NCI-H1105 treated with DMSO at 0.1 percent for 48 hours (cell line): Measurements from ENCODE around the gene EXT2.

Experiments
- DNase-seq: peaks from one replicate; lab custom pipeline; 2025; lab: John Stamatoyannopoulos, UW

Gene EXT2

GRCh38 chr11:44165432-44165831, 70.0 kb downstream of the EXT2 start:
- DNase-seq, result no peak

- DNase-seq, result no peak
These were observed 71.6 kb downstream of the EXT2 start for GRCh38 chr11:44167046-44167445.

DNA sequence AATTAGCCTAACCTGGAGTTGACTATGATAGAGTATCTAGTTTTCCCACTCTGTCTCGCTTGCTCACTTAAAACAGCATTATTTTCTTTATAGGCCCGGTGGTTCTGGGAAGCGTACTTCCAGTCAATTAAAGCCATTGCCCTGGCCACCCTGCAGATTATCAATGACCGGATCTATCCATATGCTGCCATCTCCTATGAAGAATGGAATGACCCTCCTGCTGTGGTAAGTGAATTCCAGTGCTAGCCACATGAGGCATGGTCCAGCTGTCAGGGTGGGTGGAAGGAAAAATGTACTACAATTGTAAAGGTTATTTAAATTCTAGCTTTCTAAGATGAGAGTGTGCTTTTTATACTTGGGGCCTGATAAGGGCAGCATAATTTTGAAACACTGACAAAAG, 76.0 kb downstream of the EXT2 start:
- DNase-seq, result no peak

DNA sequence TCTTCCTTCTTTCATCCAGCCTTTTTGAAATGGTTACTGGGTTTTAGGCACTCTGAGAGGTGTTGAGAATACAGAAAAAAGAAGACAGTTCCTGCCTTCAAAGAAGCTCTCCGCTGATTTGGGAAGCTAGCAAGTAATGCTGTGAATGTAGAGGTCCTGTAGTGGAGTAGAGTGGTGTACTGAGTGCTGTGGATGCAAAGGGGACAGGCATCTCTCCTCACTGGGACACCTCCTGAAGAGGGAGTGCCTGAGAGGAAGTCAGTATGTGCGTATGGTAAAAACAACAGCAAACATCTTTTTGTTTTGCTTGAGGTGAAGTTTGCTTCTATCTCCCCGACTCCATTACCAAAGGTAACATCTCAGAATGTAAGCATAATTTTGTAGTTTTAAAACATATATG, 77.5 kb downstream of the EXT2 start:
- no peak for DNase-seq

GRCh38 chr11:44174842-44175241, 79.4 kb downstream of the EXT2 start:
- DNase-seq, result no peak

DNA sequence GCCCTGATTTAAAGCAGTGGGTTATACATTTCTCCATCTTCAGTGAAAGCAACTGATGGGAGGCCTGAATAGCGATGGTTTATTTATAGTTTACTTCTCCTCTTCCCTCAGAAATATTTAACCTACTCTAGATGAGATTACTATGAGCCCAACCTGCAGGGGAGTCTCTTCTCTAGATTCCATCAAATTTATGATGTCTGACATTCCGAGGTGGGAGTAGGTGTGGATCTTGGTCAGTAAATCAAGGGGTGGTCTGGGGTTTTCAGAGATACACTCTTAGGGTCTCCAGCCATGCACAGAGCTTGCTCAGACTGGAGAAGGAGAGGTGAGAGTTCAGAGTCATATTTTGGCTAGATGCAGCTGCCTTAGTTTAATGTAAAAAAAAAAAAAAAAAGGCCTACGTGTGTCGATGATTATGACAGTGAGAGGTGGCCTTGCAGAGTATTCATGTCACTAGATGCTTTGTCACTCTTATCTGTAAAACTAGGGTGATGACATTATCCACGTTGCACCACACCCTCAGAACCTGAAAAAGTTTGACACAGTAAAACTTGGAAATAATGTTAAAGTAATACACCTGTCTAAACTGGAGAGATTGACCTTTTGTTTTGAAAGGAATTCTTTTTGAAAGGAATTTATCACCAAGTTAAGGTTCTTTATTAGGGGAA, 81.2 kb downstream of the EXT2 start:
- DNase-seq, result no peak

DNA sequence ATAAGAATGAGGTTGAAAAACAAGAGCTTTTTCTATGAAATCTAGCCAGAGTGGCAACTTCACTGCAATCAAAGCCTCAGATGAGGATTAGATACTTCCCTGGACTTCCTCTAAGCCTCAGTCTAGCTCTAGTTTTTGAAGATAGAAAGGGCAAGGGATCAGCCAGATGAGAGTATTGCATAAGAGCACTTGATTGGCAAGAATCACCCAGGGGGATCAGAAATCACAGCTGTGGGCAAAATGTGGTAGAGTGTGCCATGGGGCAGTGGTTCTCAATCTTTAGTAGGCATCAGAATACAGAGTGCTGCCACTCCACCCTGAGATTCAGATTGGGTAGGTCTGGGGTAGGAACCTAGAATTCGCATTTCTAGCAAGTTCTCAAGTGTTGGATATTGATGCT, 82.4 kb downstream of the EXT2 start:
- DNase-seq, result no peak

- DNase-seq, result no peak
These were observed 82.9 kb downstream of the EXT2 start for GRCh38 chr11:44178381-44178780.

GRCh38 chr11:44179173-44179572, 83.7 kb downstream of the EXT2 start:
- no peak for DNase-seq

DNA sequence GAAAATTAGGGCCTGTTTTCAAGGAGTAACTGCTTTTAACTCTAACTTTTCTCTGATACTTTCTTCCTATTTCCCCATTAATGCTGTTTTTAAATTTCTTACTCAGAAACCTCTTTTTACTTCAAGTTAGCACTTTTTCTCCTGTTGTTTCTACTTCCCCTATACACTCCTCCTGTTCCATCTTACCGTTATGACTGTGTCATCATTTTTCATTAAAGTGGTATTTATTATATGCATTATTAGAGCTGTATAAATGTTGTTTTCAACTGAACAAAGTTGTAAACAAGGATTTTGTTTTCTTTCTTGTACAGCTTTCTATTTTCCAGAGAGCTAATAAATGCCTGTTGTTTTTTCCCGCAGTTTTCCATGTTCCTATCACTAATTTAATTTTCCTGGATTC, 84.6 kb downstream of the EXT2 start:
- DNase-seq, result no peak

- DNase-seq, result no peak
These were observed 90.0 kb downstream of the EXT2 start for GRCh38 chr11:44185522-44185921.

GRCh38 chr11:44186321-44186930, 90.9 kb downstream of the EXT2 start:
- DNase-seq, result no peak

DNA sequence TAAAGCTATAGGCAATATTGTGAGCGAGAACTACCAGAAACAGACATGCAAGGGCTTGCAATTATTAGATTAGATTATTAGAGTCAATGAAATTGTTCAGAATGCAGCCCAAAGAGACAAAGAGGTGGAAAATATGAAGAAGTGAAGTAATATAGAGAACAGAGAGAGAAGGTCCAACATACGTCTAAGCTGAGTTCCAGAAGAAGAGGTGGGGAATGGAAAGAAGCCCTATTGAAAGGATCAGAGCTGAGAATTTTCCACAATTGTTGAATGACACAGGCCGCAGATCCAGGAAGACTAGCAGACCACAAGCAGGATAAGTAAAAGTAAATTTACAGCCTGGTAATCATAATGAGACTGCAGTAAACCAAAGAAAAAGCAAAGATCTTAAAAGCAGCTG, 93.2 kb downstream of the EXT2 start:
- no peak for DNase-seq

DNA sequence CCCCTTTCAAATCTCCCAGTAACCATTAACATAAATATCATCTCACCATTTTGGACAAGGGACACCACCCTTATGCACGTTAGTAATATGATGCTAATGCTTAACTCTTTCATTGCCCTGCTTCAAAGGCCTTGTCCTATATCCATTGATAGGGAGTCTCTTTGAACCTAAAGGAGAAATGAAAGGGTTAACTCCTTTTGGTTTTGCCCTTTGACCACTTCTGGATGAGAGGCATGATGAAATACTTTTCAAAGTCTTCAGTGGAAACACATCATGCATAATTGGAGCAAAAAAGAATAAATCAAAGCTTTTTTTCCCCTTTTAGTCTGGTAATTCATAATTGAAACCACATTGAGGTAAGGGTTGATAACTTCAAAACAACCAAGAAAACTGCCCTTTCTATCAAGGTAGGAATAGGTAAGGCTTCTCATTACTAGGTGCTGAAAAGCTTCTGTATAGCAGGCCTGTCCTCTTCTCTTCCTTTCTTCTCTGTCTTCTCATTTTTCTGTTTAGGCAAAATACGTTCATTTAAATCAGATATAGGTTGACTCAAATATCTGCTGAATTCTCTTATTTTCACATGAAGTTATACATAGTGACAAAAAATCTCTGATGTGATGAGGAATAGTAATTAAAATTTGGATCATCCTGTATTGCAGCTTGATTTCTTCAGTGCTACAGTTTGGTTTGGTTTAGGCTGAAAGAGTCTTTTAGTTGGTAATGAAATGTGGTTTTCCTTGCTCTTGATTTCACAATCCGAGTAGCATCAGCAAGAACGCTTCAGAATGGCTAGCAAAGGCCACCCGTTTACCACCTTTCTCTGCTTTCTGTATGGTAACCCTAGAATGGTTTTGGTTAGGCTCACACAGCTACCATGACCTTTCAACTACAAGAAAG, 94.8 kb downstream of the EXT2 start:
- DNase-seq, result no peak

- no peak for DNase-seq
These were observed 95.4 kb downstream of the EXT2 start for GRCh38 chr11:44190883-44191230.

GRCh38 chr11:44191322-44192016, 96.0 kb downstream of the EXT2 start:
- DNase-seq, result no peak

GRCh38 chr11:44192017-44192385, 96.5 kb downstream of the EXT2 start:
- DNase-seq, result no peak

- no peak for DNase-seq
These were observed 97.1 kb downstream of the EXT2 start for GRCh38 chr11:44192462-44193100.

- no peak for DNase-seq
These were observed 98.4 kb downstream of the EXT2 start for GRCh38 chr11:44193856-44194255.

DNA sequence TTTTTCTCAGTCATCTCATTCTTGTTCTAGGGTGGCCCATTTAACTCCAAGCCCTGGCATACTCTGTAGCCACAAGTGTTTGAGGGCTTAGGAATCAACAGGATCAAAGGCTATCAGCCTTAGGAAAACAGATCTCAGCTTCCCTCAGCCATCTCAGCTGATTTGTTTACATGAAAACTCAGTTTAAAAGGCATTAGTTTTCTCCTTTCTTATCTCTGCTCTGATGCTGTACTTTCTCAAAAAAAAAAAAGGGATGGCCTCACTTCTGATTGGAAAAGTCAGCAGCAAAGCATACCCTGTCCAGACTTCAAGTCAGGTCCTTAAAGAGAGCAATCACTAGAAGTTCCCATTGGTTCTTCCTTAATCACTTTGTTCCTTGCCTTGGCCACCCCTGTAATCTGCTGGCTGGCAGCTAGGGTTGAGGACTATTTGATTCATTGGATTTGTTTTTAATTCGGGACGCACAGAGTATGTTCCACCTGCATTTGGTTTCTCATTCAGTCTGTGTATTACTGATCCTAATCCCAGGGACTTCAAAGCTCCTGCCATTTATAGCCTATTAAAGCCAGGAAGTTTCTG, 102.8 kb downstream of the EXT2 start:
- DNase-seq, result no peak

GRCh38 chr11:44199298-44199697, 103.8 kb downstream of the EXT2 start:
- peak; percentile 6 for DNase-seq

DNA sequence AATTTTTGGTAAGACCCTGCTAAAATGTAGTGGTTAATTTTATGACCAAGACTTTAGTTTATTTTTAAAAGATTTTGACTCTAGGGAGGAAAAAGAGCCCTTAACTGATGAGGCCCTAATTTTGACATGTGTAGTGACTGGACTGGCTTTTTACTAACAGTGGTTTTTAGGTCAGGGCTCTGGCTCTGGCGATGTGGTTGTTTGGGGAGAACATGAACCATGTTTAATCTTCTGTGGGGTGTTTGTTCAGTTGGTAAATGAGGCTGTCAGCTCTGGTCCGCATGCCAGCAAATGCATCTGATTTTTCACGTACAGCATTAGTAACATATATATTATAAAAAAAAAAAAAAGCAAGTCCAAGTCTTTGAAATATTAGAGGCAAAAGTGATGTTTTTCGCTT, 104.3 kb downstream of the EXT2 start:
- DNase-seq, result no peak
